ENCODE measurements around the gene ZNF362. TPM values are rescaled to one million over a fixed set of nuclear protein-coding genes. Genes with fewer than 3 reads are reported as not detected.

ZNF362 gene
- total RNA-seq, 1 experiment from 2014 or later, result 11.1 TPM

DNA sequence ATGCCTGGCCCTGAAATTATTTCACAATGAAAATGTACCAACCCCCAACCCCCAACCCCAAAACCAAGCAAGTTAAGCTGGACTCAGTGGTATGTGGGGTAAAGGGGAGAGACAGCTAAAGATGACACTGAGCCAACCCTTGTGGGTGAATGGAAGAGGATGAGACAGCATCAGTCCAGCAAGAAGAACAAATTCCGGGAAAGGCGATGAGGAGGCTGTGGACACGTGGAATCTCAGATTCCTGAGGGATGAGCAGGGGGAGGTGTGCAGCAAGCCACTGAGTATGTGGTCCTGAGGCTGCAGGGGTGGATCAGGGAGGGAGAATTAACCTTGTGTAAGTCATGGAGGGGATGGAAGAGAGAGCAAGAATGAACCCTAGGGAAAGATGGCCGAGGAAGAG lies 14.4 kb upstream of the ZNF362 start:
- DNase-seq (ENCODE audit: low read depth, low spot score) (no peak), ATAC-seq (no peak)
- CTCF ChIA-PET, result no interaction called here
- H3K36me3 ChIP-seq (ENCODE audit: control insufficient read depth in 1 of 2, insufficient read depth in 2 of 2, low read length in 2 of 2), result no peaks in the 10 kb centered on the region
- H3K27me3 ChIP-seq (ENCODE audit: insufficient read depth, low read length), result no peaks in the 10 kb centered on the region
- RAD21 ChIA-PET (ENCODE audit: low non-redundant PET in 1 of 2, low total read pairs in 2 of 2, uncharacterized antibody in 2 of 2, unreplicated experiment in 2 of 2), result no interaction called here
- no peak overlapping the region for H2AFZ ChIP-seq (ENCODE audit: low read depth, low read length, poor library complexity, severe bottlenecking)
- no peaks in the 10 kb centered on the region for H3K9me3 ChIP-seq (ENCODE audit: control insufficient read depth in 1 of 2, insufficient read depth in 1 of 2, low read depth in 1 of 2, low read length in 2 of 2)
- TF ChIP-seq TCF7L2 (IDR thresholded peaks at IDR 0.05; ENCODE audit: borderline replicate concordance, extremely low read depth, insufficient read depth, insufficient read length) (no peak), POLR2AphosphoS5 (IDR thresholded peaks at IDR 0.05; ENCODE audit: low read depth, low read length) (no peak), CEBPB (IDR thresholded peaks at IDR 0.05; ENCODE audit: low read depth) (no peak), SRF (IDR thresholded peaks at IDR 0.05; ENCODE audit: low read depth) (no peak), JUND (IDR thresholded peaks at IDR 0.05) (no peak), EZH2phosphoT487 (IDR thresholded peaks at IDR 0.05; ENCODE audit: borderline replicate concordance) (no peak)
- TF ChIP-seq, protein P1, sequence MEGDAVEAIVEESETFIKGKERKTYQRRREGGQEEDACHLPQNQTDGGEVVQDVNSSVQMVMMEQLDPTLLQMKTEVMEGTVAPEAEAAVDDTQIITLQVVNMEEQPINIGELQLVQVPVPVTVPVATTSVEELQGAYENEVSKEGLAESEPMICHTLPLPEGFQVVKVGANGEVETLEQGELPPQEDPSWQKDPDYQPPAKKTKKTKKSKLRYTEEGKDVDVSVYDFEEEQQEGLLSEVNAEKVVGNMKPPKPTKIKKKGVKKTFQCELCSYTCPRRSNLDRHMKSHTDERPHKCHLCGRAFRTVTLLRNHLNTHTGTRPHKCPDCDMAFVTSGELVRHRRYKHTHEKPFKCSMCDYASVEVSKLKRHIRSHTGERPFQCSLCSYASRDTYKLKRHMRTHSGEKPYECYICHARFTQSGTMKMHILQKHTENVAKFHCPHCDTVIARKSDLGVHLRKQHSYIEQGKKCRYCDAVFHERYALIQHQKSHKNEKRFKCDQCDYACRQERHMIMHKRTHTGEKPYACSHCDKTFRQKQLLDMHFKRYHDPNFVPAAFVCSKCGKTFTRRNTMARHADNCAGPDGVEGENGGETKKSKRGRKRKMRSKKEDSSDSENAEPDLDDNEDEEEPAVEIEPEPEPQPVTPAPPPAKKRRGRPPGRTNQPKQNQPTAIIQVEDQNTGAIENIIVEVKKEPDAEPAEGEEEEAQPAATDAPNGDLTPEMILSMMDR (IDR thresholded peaks at IDR 0.05 in 2 of 3, conservative IDR thresholded peaks at IDR 0.05 in 1 of 3; ENCODE audit: borderline replicate concordance in 1 of 3, insufficient read depth in 1 of 3, low read depth in 2 of 3, low read length in 2 of 3), result no peak
- TF ChIP-seq, protein P2, sequence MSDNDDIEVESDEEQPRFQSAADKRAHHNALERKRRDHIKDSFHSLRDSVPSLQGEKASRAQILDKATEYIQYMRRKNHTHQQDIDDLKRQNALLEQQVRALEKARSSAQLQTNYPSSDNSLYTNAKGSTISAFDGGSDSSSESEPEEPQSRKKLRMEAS (IDR thresholded peaks at IDR 0.05), result no peak
- TF ChIP-seq, protein P3, sequence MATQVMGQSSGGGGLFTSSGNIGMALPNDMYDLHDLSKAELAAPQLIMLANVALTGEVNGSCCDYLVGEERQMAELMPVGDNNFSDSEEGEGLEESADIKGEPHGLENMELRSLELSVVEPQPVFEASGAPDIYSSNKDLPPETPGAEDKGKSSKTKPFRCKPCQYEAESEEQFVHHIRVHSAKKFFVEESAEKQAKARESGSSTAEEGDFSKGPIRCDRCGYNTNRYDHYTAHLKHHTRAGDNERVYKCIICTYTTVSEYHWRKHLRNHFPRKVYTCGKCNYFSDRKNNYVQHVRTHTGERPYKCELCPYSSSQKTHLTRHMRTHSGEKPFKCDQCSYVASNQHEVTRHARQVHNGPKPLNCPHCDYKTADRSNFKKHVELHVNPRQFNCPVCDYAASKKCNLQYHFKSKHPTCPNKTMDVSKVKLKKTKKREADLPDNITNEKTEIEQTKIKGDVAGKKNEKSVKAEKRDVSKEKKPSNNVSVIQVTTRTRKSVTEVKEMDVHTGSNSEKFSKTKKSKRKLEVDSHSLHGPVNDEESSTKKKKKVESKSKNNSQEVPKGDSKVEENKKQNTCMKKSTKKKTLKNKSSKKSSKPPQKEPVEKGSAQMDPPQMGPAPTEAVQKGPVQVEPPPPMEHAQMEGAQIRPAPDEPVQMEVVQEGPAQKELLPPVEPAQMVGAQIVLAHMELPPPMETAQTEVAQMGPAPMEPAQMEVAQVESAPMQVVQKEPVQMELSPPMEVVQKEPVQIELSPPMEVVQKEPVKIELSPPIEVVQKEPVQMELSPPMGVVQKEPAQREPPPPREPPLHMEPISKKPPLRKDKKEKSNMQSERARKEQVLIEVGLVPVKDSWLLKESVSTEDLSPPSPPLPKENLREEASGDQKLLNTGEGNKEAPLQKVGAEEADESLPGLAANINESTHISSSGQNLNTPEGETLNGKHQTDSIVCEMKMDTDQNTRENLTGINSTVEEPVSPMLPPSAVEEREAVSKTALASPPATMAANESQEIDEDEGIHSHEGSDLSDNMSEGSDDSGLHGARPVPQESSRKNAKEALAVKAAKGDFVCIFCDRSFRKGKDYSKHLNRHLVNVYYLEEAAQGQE (IDR thresholded peaks at IDR 0.05; ENCODE audit: low read depth), result no peak
- intact Hi-C loops (cut with micrococcal nuclease), result no loop called here
- peaks cover 2 to 9% of the 10 kb centered on the region in 2 experiments; a peak in 1 of 4 replicates for H3K4me1 ChIP-seq (ENCODE audit: control insufficient read depth in 1 of 2, insufficient read depth in 2 of 2, low read length in 2 of 2)
- H3K79me2 ChIP-seq (ENCODE audit: insufficient read depth, low read length), result no peaks in the 10 kb centered on the region
- no TSS peak for BruUV-seq (replicated peaks)
- no peaks in the 10 kb centered on the region for H4K20me1 ChIP-seq (ENCODE audit: insufficient read depth)
- H3K9ac ChIP-seq (ENCODE audit: low read length), result no peak overlapping the region
- no peak overlapping the region for H3K4me2 ChIP-seq (ENCODE audit: low read length)
- H3K9me2 ChIP-seq (ENCODE audit: insufficient read depth), result no peaks in the 10 kb centered on the region
- no peak overlapping the region for H3K4me3 ChIP-seq (replicated peaks in 1 of 2; ENCODE audit: low read depth in 1 of 2, low read length in 2 of 2)
- H3K27ac ChIP-seq (ENCODE audit: low read depth, low read length), result no peak overlapping the region
- POLR2A ChIA-PET, result no interaction called here

Measured in HCT116 (cell line).